GM12878 (cell line): ENCODE measurements around the gene ECT2. TPM values are rescaled to one million over a fixed set of nuclear protein-coding genes. Genes with fewer than 3 reads are reported as not detected.

Experiments used
- ATAC-seq: fragments of 200-7000 bp; cut with Tn5 transposase; 3 replicates; pipeline ENCODE4 v1.9.1; 2020; ENCODE audit warnings: mild to moderate bottlenecking, moderate library complexity
- BruUV-seq: library from RNA; stranded (reverse); fragments of 400-500 nt; replicated peaks from 2 replicates; lab custom pipeline; 2021; lab: Mats Ljungman, UMichigan
- CTCF ChIA-PET: fragments of 300-600 bp; sonication (Branson Sonifier 250); formaldehyde crosslinking; extraction: SDS; loops from one replicate; lab custom pipeline; 2021; ENCODE audit warnings: inconsistent platforms; lab: Yijun Ruan, JAX
- POLR2A ChIA-PET: fragments of 350-600 bp; formaldehyde crosslinking; extraction: SDS; loops from one replicate; lab custom pipeline; 2021; ENCODE audit warnings: inconsistent platforms; lab: Charles Lee
- RAD21 ChIA-PET: fragments of 300-600 bp; sonication (Branson Sonifier 250); formaldehyde crosslinking; loops from one replicate; lab custom pipeline; 2023; ENCODE audit warnings: antibody characterized with exemption; ENCODE audit not compliant: unreplicated experiment; lab: Charles Lee
- SMC1A ChIA-PET: fragments of 300-600 bp; sonication (Branson Sonifier 250); formaldehyde crosslinking; loops from one replicate; lab custom pipeline; 2023; ENCODE audit not compliant: unreplicated experiment, uncharacterized antibody; lab: Charles Lee
- DNase-seq: peaks from one replicate; pipeline ENCODE4 v3.0.0-alpha.2; 2011; ENCODE audit warnings: low read depth, low spot score
- FAIRE-seq: peaks from 3 replicates; lab custom pipeline; 2011; peaks lifted over from hg19 to GRCh38; lab: Jason Lieb, UNC
- H2AFZ ChIP-seq: 2 replicates; pipeline ENCODE4 v1.6.0; 2011; ENCODE audit warnings: low read depth, low read length, control low read depth; ENCODE audit not compliant: control insufficient read depth
- H3K27ac ChIP-seq: 2 replicates; pipeline ENCODE4 v1.5.1; 2011; ENCODE audit warnings: control low read depth; ENCODE audit not compliant: control insufficient read depth, insufficient read depth
- H3K27me3 ChIP-seq, 2 experiments: replicated peaks in 1 of 2; 2 replicates each; pipeline versions ENCODE4 v1.6.0 to v1.6.1; 2011; ENCODE audit warnings: low read length in 1 of 2; ENCODE audit not compliant: control insufficient read depth in 2 of 2, insufficient read depth in 2 of 2
- H3K36me3 ChIP-seq, 2 experiments: 2 replicates each; pipeline ENCODE4 v1.5.1; 2011; ENCODE audit warnings: low read length in 1 of 2; ENCODE audit not compliant: control insufficient read depth in 2 of 2, insufficient read depth in 2 of 2
- H3K4me1 ChIP-seq: 2 replicates; pipeline ENCODE4 v1.6.1; 2011; ENCODE audit warnings: mild to moderate bottlenecking, low read length, moderate library complexity, mixed read lengths; ENCODE audit not compliant: control insufficient read depth, insufficient read depth
- H3K4me2 ChIP-seq: 2 replicates; pipeline ENCODE4 v1.6.0; 2011; ENCODE audit warnings: control low read depth; ENCODE audit not compliant: control insufficient read depth, insufficient read depth
- H3K4me3 ChIP-seq: fragments of 200-600 bp; sonication (generic); 2 replicates; pipeline ENCODE4 v1.5.1; 2016
- H3K79me2 ChIP-seq: 2 replicates; pipeline ENCODE4 v1.6.0; 2011; ENCODE audit warnings: low read length; ENCODE audit not compliant: control insufficient read depth, insufficient read depth
- H3K9ac ChIP-seq: 2 replicates; pipeline ENCODE4 v1.8.0; 2011; ENCODE audit warnings: low read length, control low read depth, mixed read lengths; ENCODE audit not compliant: control insufficient read depth, insufficient read depth
- H3K9me3 ChIP-seq: replicated peaks from 3 replicates; pipeline ENCODE4 v1.5.1; 2011; ENCODE audit warnings: mild to moderate bottlenecking, low read length; ENCODE audit not compliant: control insufficient read depth, insufficient read depth
- H4K20me1 ChIP-seq: 2 replicates; pipeline ENCODE4 v1.6.0; 2011; ENCODE audit not compliant: control insufficient read depth, insufficient read depth
- BCL3 ChIP-seq: IDR thresholded peaks from 2 replicates; pipeline ENCODE4 v1.6.1; 2011; ENCODE audit warnings: borderline replicate concordance, low read depth, mild to moderate bottlenecking, moderate library complexity, low read length; ENCODE audit not compliant: insufficient read depth, poor library complexity, severe bottlenecking
- CREM ChIP-seq: IDR thresholded peaks from 2 replicates; pipeline ENCODE4 v1.6.1; 2014; ENCODE audit warnings: antibody characterized with exemption, low read depth
- E2F8 ChIP-seq: fragments of 450-650 bp; IDR thresholded peaks from 2 replicates; pipeline ENCODE4 v1.6.1; 2018; ENCODE audit warnings: mild to moderate bottlenecking, low read depth, moderate library complexity; ENCODE audit not compliant: partially characterized antibody
- EGR1 ChIP-seq, 2 experiments: IDR thresholded peaks; 1 replicate in 1 of 2; 2 replicates in 1 of 2; pipeline ENCODE4 v1.6.1; 2011 to 2012; ENCODE audit warnings: low read depth in 2 of 2, low read length in 2 of 2, borderline replicate concordance in 1 of 2, mild to moderate bottlenecking in 1 of 2, moderate library complexity in 1 of 2
- NFIC ChIP-seq: IDR thresholded peaks from 2 replicates; pipeline ENCODE4 v1.6.1; 2012; ENCODE audit warnings: low read depth, mild to moderate bottlenecking, inconsistent platforms, low read length, moderate library complexity
- RBBP5 ChIP-seq: fragments of 200-600 bp; sonication (generic); conservative IDR thresholded peaks from 2 replicates; pipeline ENCODE4 v1.6.1; 2016
- SREBF1 ChIP-seq: IDR thresholded peaks from 2 replicates; pipeline ENCODE4 v1.6.1; 2012; ENCODE audit warnings: mild to moderate bottlenecking, low read length
- SUZ12 ChIP-seq: fragments of 200-600 bp; sonication (generic); IDR thresholded peaks from one replicate; pipeline ENCODE4 v1.6.1; 2018; ENCODE audit warnings: antibody characterized with exemption, mild to moderate bottlenecking; ENCODE audit not compliant: unreplicated experiment
- ZNF592 ChIP-seq: fragments of 450-650 bp; IDR thresholded peaks from 2 replicates; pipeline ENCODE4 v1.6.1; 2017; ENCODE audit warnings: mild to moderate bottlenecking, moderate library complexity
- ZNF687 ChIP-seq: fragments of 450-650 bp; IDR thresholded peaks from 2 replicates; pipeline ENCODE4 v1.6.1; 2017; ENCODE audit warnings: mild to moderate bottlenecking, moderate library complexity
- WGBS: methylation state at CpG from one replicate; pipeline ENCODE4 v1.1.6; 2016; ENCODE audit warnings: low lambda C conversion rate; ENCODE audit not compliant: insufficient replicate concordance, insufficient coverage; ENCODE audit errors: missing lambda C conversion rate; 5-methylcytosine and 5-hydroxymethylcytosine counted together
- in situ Hi-C: fragments of 300-500 bp; cut with MboI; formaldehyde crosslinking; loops from 9 replicates; pipeline ENCODE4 v1.14.3; 2018; ENCODE audit warnings: mixed read lengths
- intact Hi-C: fragments of 100-400 bp; cut with micrococcal nuclease; formaldehyde crosslinking; loops from one replicate; pipeline ENCODE4 v1.14.2; 2022; ENCODE audit not compliant: unreplicated experiment
- polyA plus RNA-seq, 11 experiments: library from polyadenylated mRNA; depleted of rRNA in 4 of 11; unstranded in 6 of 11; stranded (reverse) in 5 of 11; fragments of >200 nt; fragmentation: Nextera tagmentation in 4 of 11; fragmentation: Illumina TruSeq in 1 of 11; extraction: Ambion mirVana in 4 of 11; extraction: Trizol in 1 of 11; gene quantifications; 1 replicate in 1 of 11; 2 replicates in 10 of 11; pipeline versions ENCODE4 v1.2.1 to v1.2.3, GENCODE V29; 2011 to 2016; ENCODE audit warnings: inconsistent platforms in 2 of 11, missing spikeins in 2 of 11, low read depth in 1 of 11
- total RNA-seq, 4 experiments: library from RNA; depleted of rRNA in 3 of 4; stranded (reverse); fragments of >200 nt in 3 of 4; fragmentation: Illumina TruSeq in 1 of 4; extraction: Trizol in 1 of 4; gene quantifications; 2 replicates each; pipeline versions ENCODE4 v1.2.1 to v1.2.3, GENCODE V29; 2013 to 2021

The ECT2 gene
- total and polyA plus RNA-seq, 10 of the 15 experiments (the other 5 are each of a cell fraction or from before 2014, with no cell fraction given): 21.5 to 47.8 (median 38.2) TPM

GRCh38 chr3:172824229-172824628 is 73.7 kb downstream of the ECT2 start:
- H4K20me1 ChIP-seq: no peaks in the 10 kb centered on the region
- no peak for DNase-seq
- no peak overlapping the region for H3K4me3 ChIP-seq
- RAD21 ChIA-PET: no interaction called here
- no peaks in the 10 kb centered on the region for H3K27me3 ChIP-seq
- no peak overlapping the region for H3K4me2 ChIP-seq
- POLR2A ChIA-PET: no interaction called here
- no peaks in the 10 kb centered on the region for H3K9me3 ChIP-seq
- no peak for FAIRE-seq
- no peak overlapping the region for H3K27ac ChIP-seq
- H3K4me1 ChIP-seq: no peaks in the 10 kb centered on the region
- CTCF ChIA-PET: interaction anchor here (0.5 to 1.0 kb wide), 2 partner anchors 12 to 14 kb away, joined by 4 read pairs; no protein-coding TSS in a partner anchor
- in situ Hi-C loops (no loop called here), intact Hi-C loops (no loop called here)
- no TSS peak for BruUV-seq
- no peak overlapping the region for H3K9ac ChIP-seq
- no peak overlapping the region for H2AFZ ChIP-seq
- 68% methylated on average over 2 of the region's 2 CpGs for WGBS
- H3K79me2 ChIP-seq: no peaks in the 10 kb centered on the region
- SMC1A ChIA-PET: no interaction called here
- H3K36me3 ChIP-seq: no peaks in the 10 kb centered on the region
- ATAC-seq: no peak
- TF ChIP-seq BCL3 (no peak), EGR1 (IDR thresholded peaks at IDR 0.05; ENCODE audit: borderline replicate concordance in 1 of 2, low read depth in 2 of 2, low read length in 2 of 2) (no peak), RBBP5 (no peak), CREM (no peak), E2F8 (no peak), SREBF1 (no peak), ZNF592 (no peak), NFIC (no peak), ZNF687 (no peak), SUZ12 (no peak)
